Naive thymus-derived CD4-positive, alpha-beta T cell (primary cell): Measurements from ENCODE around the gene SERF1B. TPM values are rescaled to one million over a fixed set of nuclear protein-coding genes. Genes with fewer than 3 reads are reported as not detected.
"Not testable (repeated sequence)": the region's sequence is repeated elsewhere in the genome, so short reads cannot be mapped to it uniquely, and the experiment has no call there.

ENCODE experiments used
- ATAC-seq: fragments of 150-1000 bp; cut with Tn5 transposase; 2 replicates; pipeline ENCODE4 v1.10.0; 2021; ENCODE audit warnings: mild to moderate bottlenecking, moderate library complexity
- CTCF ChIA-PET: fragments of 350-600 bp; sonication (Branson Sonifier 250); formaldehyde crosslinking; loops from one replicate; lab custom pipeline; 2021; ENCODE audit warnings: antibody characterized with exemption; lab: Charles Lee
- POLR2A ChIA-PET: fragments of 350-600 bp; sonication (Branson Sonifier 250); formaldehyde crosslinking; loops from one replicate; lab custom pipeline; 2021; ENCODE audit warnings: antibody characterized with exemption, inconsistent platforms; lab: Charles Lee
- DNase-seq, 9 donors: peaks; one replicate each; pipeline versions ENCODE4 v3.0.0 to v3.0.0-alpha.2; 2020 to 2022; ENCODE audit warnings: mixed read lengths in 1 of 9
- H3K27ac ChIP-seq: one replicate; pipeline ENCODE4 v1.7.0; 2013; ENCODE audit warnings: mild to moderate bottlenecking, low read depth, low read length, moderate library complexity
- H3K27me3 ChIP-seq, 2 donors: one replicate each; pipeline ENCODE4 v1.7.0; 2013; ENCODE audit warnings: low read length in 2 of 2, mild to moderate bottlenecking in 2 of 2, moderate library complexity in 2 of 2; ENCODE audit not compliant: control insufficient read depth in 2 of 2, insufficient read depth in 2 of 2
- H3K36me3 ChIP-seq, 3 experiments: 1 replicate in 2 of 3; 2 replicates in 1 of 3; pipeline ENCODE4 v1.7.0; 2013; ENCODE audit warnings: low read length in 3 of 3, mild to moderate bottlenecking in 3 of 3, moderate library complexity in 1 of 3; ENCODE audit not compliant: insufficient read depth in 3 of 3, control insufficient read depth in 2 of 3
- H3K4me1 ChIP-seq, 2 donors: one replicate each; pipeline ENCODE4 v1.7.0; 2013; ENCODE audit warnings: low read length in 2 of 2, mild to moderate bottlenecking in 2 of 2, moderate library complexity in 1 of 2; ENCODE audit not compliant: control insufficient read depth in 2 of 2, insufficient read depth in 2 of 2
- H3K4me3 ChIP-seq: 2 replicates; pipeline ENCODE4 v1.7.0; 2013; ENCODE audit warnings: mild to moderate bottlenecking, low read length
- H3K9me3 ChIP-seq, 3 experiments: 1 replicate in 2 of 3; 2 replicates in 1 of 3; pipeline ENCODE4 v1.7.0; 2013; ENCODE audit warnings: low read length in 3 of 3; ENCODE audit not compliant: control insufficient read depth in 2 of 3
- H3K27ac Mint-ChIP-seq, 9 donors: one replicate each; pipeline ENCODE4 v1.8.0; 2020 to 2022; ENCODE audit warnings: mixed read lengths in 9 of 9, mild to moderate bottlenecking in 8 of 9, moderate library complexity in 5 of 9, inconsistent platforms in 2 of 9
- H3K27me3 Mint-ChIP-seq, 5 donors: one replicate each; pipeline ENCODE4 v1.8.0; 2021 to 2022; ENCODE audit warnings: mixed read lengths in 5 of 5, mild to moderate bottlenecking in 1 of 5
- H3K36me3 Mint-ChIP-seq, 5 donors: one replicate each; pipeline ENCODE4 v1.8.0; 2020 to 2022; ENCODE audit warnings: mixed read lengths in 5 of 5, mild to moderate bottlenecking in 3 of 5, inconsistent platforms in 1 of 5
- H3K4me1 Mint-ChIP-seq, 7 donors: one replicate each; pipeline ENCODE4 v1.8.0; 2020 to 2022; ENCODE audit warnings: mixed read lengths in 7 of 7, mild to moderate bottlenecking in 3 of 7, inconsistent platforms in 1 of 7
- H3K4me3 Mint-ChIP-seq, 10 donors: one replicate each; pipeline ENCODE4 v1.8.0; 2020 to 2022; ENCODE audit warnings: mild to moderate bottlenecking in 10 of 10, mixed read lengths in 10 of 10, moderate library complexity in 6 of 10, inconsistent platforms in 2 of 10
- H3K9me3 Mint-ChIP-seq, 11 donors: one replicate each; pipeline ENCODE4 v1.8.0; 2020 to 2022; ENCODE audit warnings: mixed read lengths in 11 of 11, mild to moderate bottlenecking in 4 of 11, inconsistent platforms in 1 of 11, moderate library complexity in 1 of 11
- intact Hi-C, 2 donors: fragments of 100-400 bp; cut with micrococcal nuclease; formaldehyde crosslinking; loops; one replicate each; pipeline ENCODE4 v1.15.1; 2023
- polyA plus RNA-seq, 2 donors: library from polyadenylated mRNA; unstranded; fragments of 300-500 nt; fragmentation: Illumina TruSeq; gene quantifications; one replicate each; pipeline ENCODE4 v1.2.3, GENCODE V29; 2021
- total RNA-seq, 6 experiments: library from RNA in 5 of 6; stranded (reverse) in 5 of 6; gene quantifications; 1 replicate in 5 of 6; 2 replicates in 1 of 6; pipeline ENCODE4 v1.2.3 and lab custom pipeline; 2021 to 2026

SERF1B gene
- total RNA-seq (10 to 100 TPM; 10.8 to 61.0 (median 23.8) TPM), polyA plus RNA-seq (10 to 100 TPM; 23.8 to 39.1 TPM), total RNA-seq (lab: John Stamatoyannopoulos, UW) (1.1 reads per million)

GRCh38 chr5:70025106-70025844 lies at the start of gene SERF1B:
Gene SERF1B (plus strand): TSS chr5:70025251. CDS start chr5:70025452, 201 bp downstream.
- H3K27me3 ChIP-seq, H3K4me3 ChIP-seq, H3K36me3 Mint-ChIP-seq, H3K4me1 ChIP-seq, H3K27ac Mint-ChIP-seq, POLR2A ChIA-PET, H3K4me3 Mint-ChIP-seq, H3K4me1 Mint-ChIP-seq, H3K9me3 ChIP-seq, DNase-seq, H3K27me3 Mint-ChIP-seq, CTCF ChIA-PET, H3K9me3 Mint-ChIP-seq, H3K27ac ChIP-seq, H3K36me3 ChIP-seq, intact Hi-C loops: not testable (repeated sequence)
- peak; percentile 94 for ATAC-seq

DNA sequence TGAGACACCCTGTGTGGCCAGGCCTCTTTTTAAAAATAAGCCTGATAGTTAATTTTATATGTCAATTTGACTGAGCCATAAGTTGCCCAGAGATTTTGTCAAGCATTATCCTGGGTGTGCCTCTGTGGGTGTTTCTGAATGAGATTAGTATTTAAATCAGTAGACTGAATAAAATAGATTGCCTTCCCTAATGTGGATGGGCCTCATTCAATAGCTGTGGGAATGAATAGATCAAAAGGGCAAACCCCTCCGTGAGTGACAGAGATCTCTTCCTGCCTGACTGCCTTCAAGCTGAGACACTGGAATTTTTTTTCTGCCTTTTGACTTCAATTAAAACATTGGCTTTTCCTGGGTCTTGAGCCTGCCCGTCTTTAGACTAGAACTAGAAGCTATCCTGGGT lies 33.3 kb upstream of the SERF1B start:
- H3K36me3 Mint-ChIP-seq, H3K36me3 ChIP-seq, H3K4me1 ChIP-seq, H3K4me3 Mint-ChIP-seq, DNase-seq, H3K27ac Mint-ChIP-seq, H3K9me3 ChIP-seq, H3K4me1 Mint-ChIP-seq, H3K27ac ChIP-seq, CTCF ChIA-PET, POLR2A ChIA-PET, ATAC-seq, H3K4me3 ChIP-seq, intact Hi-C loops, H3K27me3 Mint-ChIP-seq, H3K27me3 ChIP-seq, H3K9me3 Mint-ChIP-seq: not testable (repeated sequence)

DNA sequence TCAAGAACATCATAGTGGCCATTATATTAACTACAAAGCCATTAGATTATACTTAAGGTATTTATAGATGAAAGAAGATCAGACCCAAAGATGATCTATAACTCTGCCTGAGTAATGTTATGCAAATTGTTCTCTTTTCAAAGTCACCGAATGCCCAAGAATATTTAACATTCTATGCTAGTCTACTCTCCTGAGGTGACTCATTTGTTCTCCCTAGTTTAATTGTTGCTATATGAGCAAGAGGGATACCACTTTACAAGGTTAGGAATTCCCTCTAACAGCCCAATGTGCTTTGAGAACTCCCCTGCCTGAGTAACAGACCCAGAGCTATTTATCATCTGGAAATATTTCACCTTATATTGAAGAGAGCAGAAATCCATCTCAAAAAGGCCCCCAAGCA lies 29.5 kb upstream of the SERF1B start:
- H3K36me3 ChIP-seq, H3K27me3 Mint-ChIP-seq, POLR2A ChIA-PET, CTCF ChIA-PET, ATAC-seq, H3K4me1 Mint-ChIP-seq, H3K27ac Mint-ChIP-seq, H3K4me1 ChIP-seq, DNase-seq, H3K36me3 Mint-ChIP-seq, H3K27ac ChIP-seq, H3K4me3 Mint-ChIP-seq, H3K9me3 Mint-ChIP-seq, H3K9me3 ChIP-seq, H3K4me3 ChIP-seq, H3K27me3 ChIP-seq, intact Hi-C loops: not testable (repeated sequence)

DNA sequence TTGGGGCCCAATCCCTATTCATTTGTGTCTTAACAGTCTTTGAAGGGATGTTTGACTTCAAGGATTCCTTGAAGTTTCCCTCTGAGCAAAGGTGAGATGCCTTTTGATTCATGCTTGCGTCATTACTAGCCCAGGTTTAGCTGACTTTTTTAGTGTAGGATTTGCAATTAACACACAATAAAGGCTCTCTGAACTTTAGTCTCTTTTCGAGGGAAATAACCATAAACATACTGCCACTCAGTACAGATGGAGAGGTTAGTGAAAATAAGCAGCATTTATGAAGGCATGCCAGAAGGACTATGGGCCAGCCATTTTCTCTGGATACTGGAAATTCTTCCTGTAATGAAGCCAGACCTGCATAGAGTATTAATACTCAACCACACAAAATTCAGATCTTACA lies 4.4 kb upstream of the SERF1B start:
- H3K4me1 ChIP-seq, H3K27me3 Mint-ChIP-seq, H3K27me3 ChIP-seq, CTCF ChIA-PET, H3K4me3 ChIP-seq, POLR2A ChIA-PET, H3K9me3 Mint-ChIP-seq, H3K4me1 Mint-ChIP-seq, H3K9me3 ChIP-seq, DNase-seq, H3K27ac Mint-ChIP-seq, H3K27ac ChIP-seq, H3K4me3 Mint-ChIP-seq, ATAC-seq, H3K36me3 ChIP-seq, H3K36me3 Mint-ChIP-seq, intact Hi-C loops: not testable (repeated sequence)

GRCh38 chr5:70025845-70026145 lies 744 bp downstream of the SERF1B start:
- H3K4me1 ChIP-seq, POLR2A ChIA-PET, H3K4me1 Mint-ChIP-seq, CTCF ChIA-PET, H3K27ac Mint-ChIP-seq, DNase-seq, H3K36me3 Mint-ChIP-seq, H3K36me3 ChIP-seq, H3K27ac ChIP-seq, H3K27me3 ChIP-seq, intact Hi-C loops, H3K4me3 ChIP-seq, H3K9me3 ChIP-seq, H3K9me3 Mint-ChIP-seq, H3K27me3 Mint-ChIP-seq, H3K4me3 Mint-ChIP-seq: not testable (repeated sequence)
- peak; percentile 34 for ATAC-seq

DNA sequence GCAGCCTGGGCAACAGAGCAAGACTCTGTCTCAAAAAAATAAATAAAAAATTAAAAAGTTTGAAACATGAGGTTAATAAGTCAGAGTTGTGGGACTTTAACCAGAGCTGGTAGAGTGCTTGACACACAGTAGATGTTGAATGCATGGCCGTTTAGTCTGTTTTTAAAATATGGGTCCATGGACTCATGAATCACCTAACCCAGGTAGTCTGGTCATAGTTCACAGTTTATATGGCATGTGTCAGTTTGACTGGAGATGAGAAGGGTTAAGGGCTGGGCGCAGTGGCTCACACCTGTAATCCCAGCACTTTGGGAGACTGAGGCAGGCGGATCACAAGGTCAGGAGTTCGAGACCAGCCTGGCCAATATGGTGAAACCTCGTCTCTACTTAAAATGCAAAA lies 6.2 kb downstream of the SERF1B start:
- H3K4me1 ChIP-seq, H3K27ac Mint-ChIP-seq, intact Hi-C loops, CTCF ChIA-PET, H3K9me3 ChIP-seq, H3K9me3 Mint-ChIP-seq, DNase-seq, H3K27me3 Mint-ChIP-seq, H3K4me3 Mint-ChIP-seq, H3K36me3 ChIP-seq, H3K27me3 ChIP-seq, ATAC-seq, H3K4me1 Mint-ChIP-seq, H3K4me3 ChIP-seq, POLR2A ChIA-PET, H3K27ac ChIP-seq, H3K36me3 Mint-ChIP-seq: not testable (repeated sequence)

GRCh38 chr5:70041411-70041810 lies 16.4 kb downstream of the SERF1B start:
- H3K9me3 ChIP-seq, POLR2A ChIA-PET, H3K4me1 ChIP-seq, H3K27me3 Mint-ChIP-seq, CTCF ChIA-PET, H3K36me3 Mint-ChIP-seq, ATAC-seq, H3K36me3 ChIP-seq, H3K4me1 Mint-ChIP-seq, H3K4me3 ChIP-seq, H3K4me3 Mint-ChIP-seq, intact Hi-C loops, H3K27ac ChIP-seq, H3K27me3 ChIP-seq, H3K27ac Mint-ChIP-seq, H3K9me3 Mint-ChIP-seq, DNase-seq: not testable (repeated sequence)
